ENCODE measurements around the gene PGD.

Gene PGD

DNA sequence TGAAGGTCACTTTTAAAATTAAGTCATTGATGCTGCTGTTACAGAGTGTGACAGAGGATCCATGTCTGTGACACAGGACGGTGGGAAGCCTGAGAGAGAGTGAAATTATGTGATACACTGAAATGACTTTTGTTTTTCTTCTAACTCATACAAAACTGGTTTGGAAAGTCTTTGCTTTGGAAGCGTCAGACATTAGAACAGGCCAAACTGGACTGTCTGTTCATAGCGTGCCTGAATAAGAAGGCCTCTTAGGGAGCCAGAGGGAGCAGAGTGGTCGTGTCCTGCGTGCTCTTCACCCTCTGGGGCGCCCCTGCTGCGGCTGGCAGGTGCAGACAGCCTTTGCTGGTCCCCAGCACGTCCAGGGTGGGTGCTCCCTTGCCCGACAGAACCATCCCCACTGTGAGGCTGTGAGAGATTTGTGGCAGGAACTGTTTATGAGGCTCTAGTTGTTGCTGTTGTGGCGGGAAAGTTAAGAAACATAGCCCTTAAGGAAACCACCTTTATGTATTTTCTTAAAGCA, 19.7 kb upstream of the PGD start:
- Histone ChIP-seq H3K79me2 (ENCODE audit: insufficient read depth, low read length) (no peaks in the 10 kb centered on the region), H3K9ac (ENCODE audit: low read length) (no peak overlapping the region), H3K4me2 (ENCODE audit: low read depth, low read length, poor library complexity, severe bottlenecking) (no peak overlapping the region), H3K9me2 (replicated peaks; ENCODE audit: insufficient read depth, low read length) (no peaks in the 10 kb centered on the region), H3K9me3 (ENCODE audit: insufficient read depth, low read length) (no peaks in the 10 kb centered on the region), H4K20me1 (ENCODE audit: low read depth, low read length) (no peaks in the 10 kb centered on the region), H3F3A (ENCODE audit: insufficient read depth) (no peaks in the 10 kb centered on the region), H3K27me3 (ENCODE audit: low read length) (no peaks in the 10 kb centered on the region), H3K36me3 (ENCODE audit: low read length) (no peaks in the 10 kb centered on the region), H3K27ac (ENCODE audit: low read depth, low read length) (no peak overlapping the region), H2AFZ (ENCODE audit: low read depth, low read length, severe bottlenecking) (no peak overlapping the region), H3K4me3 (ENCODE audit: insufficient read depth, low read length, poor library complexity, severe bottlenecking) (no peak overlapping the region)
- TF ChIP-seq, protein P1, sequence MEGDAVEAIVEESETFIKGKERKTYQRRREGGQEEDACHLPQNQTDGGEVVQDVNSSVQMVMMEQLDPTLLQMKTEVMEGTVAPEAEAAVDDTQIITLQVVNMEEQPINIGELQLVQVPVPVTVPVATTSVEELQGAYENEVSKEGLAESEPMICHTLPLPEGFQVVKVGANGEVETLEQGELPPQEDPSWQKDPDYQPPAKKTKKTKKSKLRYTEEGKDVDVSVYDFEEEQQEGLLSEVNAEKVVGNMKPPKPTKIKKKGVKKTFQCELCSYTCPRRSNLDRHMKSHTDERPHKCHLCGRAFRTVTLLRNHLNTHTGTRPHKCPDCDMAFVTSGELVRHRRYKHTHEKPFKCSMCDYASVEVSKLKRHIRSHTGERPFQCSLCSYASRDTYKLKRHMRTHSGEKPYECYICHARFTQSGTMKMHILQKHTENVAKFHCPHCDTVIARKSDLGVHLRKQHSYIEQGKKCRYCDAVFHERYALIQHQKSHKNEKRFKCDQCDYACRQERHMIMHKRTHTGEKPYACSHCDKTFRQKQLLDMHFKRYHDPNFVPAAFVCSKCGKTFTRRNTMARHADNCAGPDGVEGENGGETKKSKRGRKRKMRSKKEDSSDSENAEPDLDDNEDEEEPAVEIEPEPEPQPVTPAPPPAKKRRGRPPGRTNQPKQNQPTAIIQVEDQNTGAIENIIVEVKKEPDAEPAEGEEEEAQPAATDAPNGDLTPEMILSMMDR (IDR thresholded peaks at IDR 0.05; ENCODE audit: insufficient read depth, low read length, poor library complexity, severe bottlenecking): no peak
- TF ChIP-seq EZH2phosphoT487 (conservative IDR thresholded peaks at IDR 0.05; ENCODE audit: low read length): no peak

- Histone ChIP-seq H3K9me3 (ENCODE audit: insufficient read depth, low read length) (no peaks in the 10 kb centered on the region), H3K4me3 (ENCODE audit: insufficient read depth, low read length, poor library complexity, severe bottlenecking) (no peak overlapping the region), H3F3A (ENCODE audit: insufficient read depth) (no peaks in the 10 kb centered on the region), H3K27me3 (ENCODE audit: low read length) (no peaks in the 10 kb centered on the region), H3K9me2 (replicated peaks; ENCODE audit: insufficient read depth, low read length) (no peaks in the 10 kb centered on the region), H3K4me2 (ENCODE audit: low read depth, low read length, poor library complexity, severe bottlenecking) (no peak overlapping the region), H2AFZ (ENCODE audit: low read depth, low read length, severe bottlenecking) (no peak overlapping the region), H3K27ac (ENCODE audit: low read depth, low read length) (no peak overlapping the region), H3K79me2 (ENCODE audit: insufficient read depth, low read length) (no peaks in the 10 kb centered on the region), H4K20me1 (ENCODE audit: low read depth, low read length) (no peaks in the 10 kb centered on the region), H3K9ac (ENCODE audit: low read length) (no peak overlapping the region), H3K36me3 (ENCODE audit: low read length) (no peaks in the 10 kb centered on the region)
- no peak for TF ChIP-seq EZH2phosphoT487 (conservative IDR thresholded peaks at IDR 0.05; ENCODE audit: low read length)
- TF ChIP-seq, protein P1 (IDR thresholded peaks at IDR 0.05; ENCODE audit: insufficient read depth, low read length, poor library complexity, severe bottlenecking): no peak
Observed at GRCh38 chr1:10379676-10380075, 19.2 kb upstream of the PGD start.

- Histone ChIP-seq H3F3A (ENCODE audit: insufficient read depth) (no peaks in the 10 kb centered on the region), H3K4me2 (ENCODE audit: low read depth, low read length, poor library complexity, severe bottlenecking) (no peak overlapping the region), H3K36me3 (ENCODE audit: low read length) (no peaks in the 10 kb centered on the region), H4K20me1 (ENCODE audit: low read depth, low read length) (no peaks in the 10 kb centered on the region), H3K27me3 (ENCODE audit: low read length) (no peaks in the 10 kb centered on the region), H3K79me2 (ENCODE audit: insufficient read depth, low read length) (no peaks in the 10 kb centered on the region), H3K27ac (ENCODE audit: low read depth, low read length) (no peak overlapping the region), H3K9me2 (replicated peaks; ENCODE audit: insufficient read depth, low read length) (no peaks in the 10 kb centered on the region), H3K4me3 (ENCODE audit: insufficient read depth, low read length, poor library complexity, severe bottlenecking) (no peak overlapping the region), H2AFZ (ENCODE audit: low read depth, low read length, severe bottlenecking) (no peak overlapping the region), H3K9me3 (ENCODE audit: insufficient read depth, low read length) (no peaks in the 10 kb centered on the region), H3K9ac (ENCODE audit: low read length) (no peak overlapping the region)
- TF ChIP-seq EZH2phosphoT487 (conservative IDR thresholded peaks at IDR 0.05; ENCODE audit: low read length): no peak
- TF ChIP-seq, protein P1 (IDR thresholded peaks at IDR 0.05; ENCODE audit: insufficient read depth, low read length, poor library complexity, severe bottlenecking): no peak
Observed at GRCh38 chr1:10380594-10381275, 18.1 kb upstream of the PGD start.

Data from SU-DHL-6 (cell line).